ENCODE measurements around the gene FSCN2.

The FSCN2 gene

DNA sequence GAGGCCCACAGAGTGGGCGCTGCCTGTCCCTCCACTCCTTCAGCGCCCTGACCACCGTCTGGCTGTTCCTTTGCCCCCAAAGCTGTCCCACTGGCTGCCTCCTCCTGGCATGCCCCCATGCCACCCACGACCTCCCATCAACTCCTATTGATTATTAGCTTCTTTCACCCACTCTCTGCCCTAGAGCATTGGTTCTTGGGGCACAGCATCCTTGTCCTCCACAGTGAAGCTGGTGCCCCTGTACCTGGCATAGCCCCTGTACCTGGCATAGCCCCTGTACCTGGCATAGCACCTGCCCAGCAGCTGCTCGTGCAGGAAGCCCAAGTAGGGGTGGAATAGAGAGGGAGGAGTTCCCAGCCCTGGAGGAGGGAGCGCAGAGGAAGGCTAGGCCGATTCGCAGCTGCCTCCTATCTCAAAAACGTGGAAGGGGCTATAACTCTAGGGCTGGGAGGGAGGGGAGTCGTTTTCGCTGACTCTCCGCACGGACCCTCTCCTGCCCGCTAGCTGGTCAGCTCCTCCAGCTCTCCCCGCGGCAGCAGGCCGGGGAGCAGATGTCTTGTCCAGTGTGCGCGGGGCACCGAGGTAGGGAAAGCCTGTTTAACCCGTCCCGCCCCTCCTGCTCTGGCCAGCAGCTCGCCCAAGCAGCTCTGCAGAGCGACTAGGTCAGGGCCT is 9.9 kb upstream of the FSCN2 start:
- TF ChIP-seq, protein P1, sequence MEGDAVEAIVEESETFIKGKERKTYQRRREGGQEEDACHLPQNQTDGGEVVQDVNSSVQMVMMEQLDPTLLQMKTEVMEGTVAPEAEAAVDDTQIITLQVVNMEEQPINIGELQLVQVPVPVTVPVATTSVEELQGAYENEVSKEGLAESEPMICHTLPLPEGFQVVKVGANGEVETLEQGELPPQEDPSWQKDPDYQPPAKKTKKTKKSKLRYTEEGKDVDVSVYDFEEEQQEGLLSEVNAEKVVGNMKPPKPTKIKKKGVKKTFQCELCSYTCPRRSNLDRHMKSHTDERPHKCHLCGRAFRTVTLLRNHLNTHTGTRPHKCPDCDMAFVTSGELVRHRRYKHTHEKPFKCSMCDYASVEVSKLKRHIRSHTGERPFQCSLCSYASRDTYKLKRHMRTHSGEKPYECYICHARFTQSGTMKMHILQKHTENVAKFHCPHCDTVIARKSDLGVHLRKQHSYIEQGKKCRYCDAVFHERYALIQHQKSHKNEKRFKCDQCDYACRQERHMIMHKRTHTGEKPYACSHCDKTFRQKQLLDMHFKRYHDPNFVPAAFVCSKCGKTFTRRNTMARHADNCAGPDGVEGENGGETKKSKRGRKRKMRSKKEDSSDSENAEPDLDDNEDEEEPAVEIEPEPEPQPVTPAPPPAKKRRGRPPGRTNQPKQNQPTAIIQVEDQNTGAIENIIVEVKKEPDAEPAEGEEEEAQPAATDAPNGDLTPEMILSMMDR (IDR thresholded peaks at IDR 0.05; ENCODE audit: low read depth, low read length, missing control alignments), result no peak
- no peak for DNase-seq (ENCODE audit: extremely low read depth, low read depth)
- H3K4me3 ChIP-seq (replicated peaks; ENCODE audit: low read depth, low read length), result peak overlapping the region; percentile 33

DNA sequence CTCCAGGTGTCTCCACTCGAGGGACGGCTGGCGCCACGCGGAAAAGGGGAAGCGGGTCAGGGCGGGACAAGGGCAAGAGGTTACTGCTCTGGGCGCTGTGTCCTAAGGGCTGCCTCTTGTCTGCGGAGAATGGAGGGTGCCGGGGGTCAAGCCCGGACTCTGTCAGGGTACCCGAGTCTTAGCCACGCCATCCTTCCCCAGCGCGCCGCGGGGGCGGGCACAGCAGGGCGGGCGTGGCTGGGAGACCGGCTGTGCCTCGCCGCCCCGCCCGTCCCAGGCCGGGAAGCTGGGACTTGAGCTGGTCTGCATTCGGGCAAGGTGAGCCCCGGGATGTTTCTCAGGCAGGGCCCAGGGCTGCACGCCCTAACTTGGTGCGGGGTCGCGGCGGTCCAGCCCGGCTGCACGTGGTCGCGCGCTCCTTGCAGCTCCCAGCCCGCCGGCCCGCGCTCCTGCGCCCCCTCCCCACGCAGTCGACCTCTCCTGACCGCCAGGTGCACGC is 9.3 kb upstream of the FSCN2 start:
- H3K4me3 ChIP-seq (replicated peaks; ENCODE audit: low read depth, low read length), result peak overlapping the region; percentile 33

DNA sequence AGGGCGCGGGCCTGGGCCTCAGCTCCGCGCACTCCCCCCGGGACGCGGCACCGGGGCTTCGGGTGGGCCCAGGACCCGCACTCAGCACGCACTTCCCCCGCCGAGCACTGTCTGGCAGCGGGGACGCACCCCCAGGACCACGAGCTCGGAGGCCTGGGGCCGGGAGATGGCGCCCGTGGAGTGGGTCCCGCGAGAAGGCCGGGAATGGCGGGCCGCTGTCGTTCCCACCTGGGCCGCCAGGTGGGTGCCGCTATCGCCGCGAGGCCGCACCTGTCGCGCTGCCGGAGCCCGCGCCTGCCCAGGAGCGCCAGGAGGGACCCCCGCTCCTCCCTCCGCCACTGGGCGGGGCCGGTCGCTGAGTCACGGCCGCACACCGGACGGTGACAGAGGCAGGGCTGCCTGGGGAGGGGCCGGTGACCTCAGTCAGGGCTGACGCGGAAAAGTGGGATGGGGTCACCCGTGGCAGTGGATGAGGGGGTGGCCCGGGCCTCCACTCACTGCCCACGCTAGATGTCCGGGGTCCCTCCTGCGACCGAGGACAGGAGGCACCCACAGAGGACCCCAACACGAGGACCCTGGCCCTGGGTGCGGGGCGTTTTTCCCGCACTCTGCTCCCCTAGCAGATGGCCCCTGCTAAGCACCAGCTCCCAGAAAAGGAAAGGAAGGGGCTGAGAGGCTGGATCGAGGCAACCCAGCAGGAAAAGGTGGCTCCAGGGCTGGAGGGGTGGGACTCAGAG is 8.7 kb upstream of the FSCN2 start:
- peak overlapping the region; percentile 33 for H3K4me3 ChIP-seq (replicated peaks; ENCODE audit: low read depth, low read length)
- no peak for DNase-seq (ENCODE audit: extremely low read depth, low read depth)
- TF ChIP-seq, protein P1 (IDR thresholded peaks at IDR 0.05; ENCODE audit: low read depth, low read length, missing control alignments), result no peak

More for the DNA sequence above, 9.3 kb upstream of the FSCN2 start:
- TF ChIP-seq, protein P1 (IDR thresholded peaks at IDR 0.05; ENCODE audit: low read depth, low read length, missing control alignments), result no peak
- no peak for DNase-seq (ENCODE audit: extremely low read depth, low read depth)

DNA sequence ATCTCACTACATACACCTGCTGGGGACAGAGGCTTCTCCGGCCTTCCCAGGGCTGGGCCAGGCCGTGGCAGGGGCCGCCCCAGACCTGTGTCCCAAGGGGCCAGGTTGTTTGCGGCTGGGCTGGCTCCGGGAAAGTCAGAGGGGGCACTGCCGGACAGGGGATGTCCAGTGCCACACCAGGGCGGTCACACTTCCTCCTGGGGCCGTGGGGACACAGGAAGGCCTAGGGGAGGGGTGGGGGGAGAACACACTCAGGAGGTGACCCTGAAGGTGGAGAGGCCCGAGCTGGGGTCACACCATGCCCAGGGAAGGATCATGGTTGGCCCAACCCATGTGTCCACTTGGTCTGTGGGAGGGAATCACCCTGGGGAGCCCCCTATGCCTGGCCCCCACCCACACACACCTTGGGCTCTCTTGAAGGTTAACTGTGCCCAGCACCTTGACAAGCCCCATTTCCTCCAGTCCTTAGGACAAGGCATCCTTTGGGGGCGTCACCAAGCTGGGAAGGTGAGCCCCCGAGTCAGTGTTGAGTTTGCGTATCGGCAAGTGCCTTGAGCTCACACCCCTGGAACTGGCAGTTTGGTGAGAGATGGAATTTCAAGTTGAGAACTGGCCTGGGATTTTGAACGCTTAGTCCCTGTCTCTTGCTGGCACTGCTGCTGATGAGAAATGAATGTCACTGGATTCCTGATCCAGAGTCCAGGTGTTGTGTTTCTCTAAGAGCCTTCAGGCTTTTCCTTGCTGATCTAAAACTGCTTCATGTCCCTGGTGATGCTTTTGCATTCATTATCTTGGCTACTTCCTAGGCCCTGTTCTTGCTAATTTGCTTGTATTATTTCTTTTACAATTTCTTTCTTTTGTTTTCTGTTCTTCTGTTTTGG is 7.9 kb upstream of the FSCN2 start:
- no peak overlapping the region for H3K4me3 ChIP-seq (replicated peaks; ENCODE audit: low read depth, low read length)
- TF ChIP-seq, protein P1 (IDR thresholded peaks at IDR 0.05; ENCODE audit: low read depth, low read length, missing control alignments), result no peak
- DNase-seq (ENCODE audit: extremely low read depth, low read depth), result no peak

DNA sequence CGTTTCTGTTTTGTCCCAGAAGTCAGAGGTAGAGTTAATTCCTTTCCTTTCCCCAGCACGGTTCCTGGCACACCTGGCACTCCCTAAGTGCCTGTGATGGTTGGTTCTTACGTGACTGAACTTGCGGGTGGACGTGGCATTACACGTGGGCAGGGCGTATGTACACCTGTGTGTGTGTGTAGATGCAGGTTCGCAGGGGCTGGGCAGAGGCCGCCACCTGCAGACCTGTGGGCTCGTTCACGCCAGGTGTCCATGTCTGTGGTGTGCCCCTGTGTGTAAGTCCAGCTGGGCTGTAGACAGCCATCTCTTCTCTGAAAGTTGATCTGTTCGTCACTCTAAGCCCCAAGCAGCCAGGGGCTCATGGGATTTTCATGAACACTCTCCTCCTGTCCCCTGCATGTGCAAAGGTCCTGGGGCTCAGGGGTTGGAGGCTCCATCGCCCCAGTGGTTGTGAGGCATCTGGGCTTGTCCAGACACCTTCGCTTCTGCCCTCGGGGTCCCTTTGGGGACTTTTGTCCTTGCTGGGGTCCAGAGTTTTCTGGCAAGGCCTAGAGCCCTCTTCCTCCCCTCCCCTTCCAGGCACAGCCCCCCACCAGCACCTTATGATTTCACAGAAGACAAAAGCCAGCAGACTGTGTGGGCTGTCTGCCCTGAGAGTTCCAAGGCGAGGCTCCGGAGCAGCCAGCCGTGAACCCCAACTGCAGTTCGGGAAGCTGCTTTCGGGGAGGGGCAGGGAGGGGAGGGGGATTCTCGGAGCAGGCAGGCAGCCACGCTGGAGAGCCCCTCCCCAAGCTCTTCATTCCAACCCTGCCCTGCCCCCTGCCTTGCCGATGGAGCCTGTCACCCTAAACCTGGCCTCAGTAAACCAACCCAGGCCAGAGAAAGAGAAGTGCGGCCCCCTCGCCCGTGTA is 5.4 kb upstream of the FSCN2 start:
- TF ChIP-seq, protein P1 (IDR thresholded peaks at IDR 0.05; ENCODE audit: low read depth, low read length, missing control alignments), result no peak
- no peak for DNase-seq (ENCODE audit: extremely low read depth, low read depth)
- no peak overlapping the region for H3K4me3 ChIP-seq (replicated peaks; ENCODE audit: low read depth, low read length)
